SJSA1 (cell line): ENCODE measurements around the gene CCDC183. TPM values are rescaled to one million over a fixed set of nuclear protein-coding genes. Genes with fewer than 3 reads are reported as not detected.

Experiments used
- DNase-seq, 2 experiments: peaks; one replicate each; pipeline ENCODE4 v3.0.0-alpha.2; 2015 to 2020; ENCODE audit warnings: low spot score in 2 of 2, low read depth in 1 of 2
- H3K27ac ChIP-seq: fragments of 250-450 bp; sonication (Bioruptor Pico); 2 replicates; pipeline ENCODE4 v1.5.1; 2020; ENCODE audit warnings: mild to moderate bottlenecking, moderate library complexity
- H3K27me3 ChIP-seq: fragments of 250-450 bp; sonication (Bioruptor Pico); replicated peaks from 2 replicates; pipeline ENCODE4 v1.5.1; 2020; ENCODE audit warnings: mild to moderate bottlenecking, moderate library complexity
- H3K36me3 ChIP-seq: fragments of 250-450 bp; sonication (Bioruptor Pico); 2 replicates; pipeline ENCODE4 v1.5.1; 2020; ENCODE audit warnings: mild to moderate bottlenecking
- H3K4me1 ChIP-seq: fragments of 250-450 bp; sonication (Bioruptor Pico); replicated peaks from 2 replicates; pipeline ENCODE4 v1.6.1; 2021; ENCODE audit warnings: mild to moderate bottlenecking
- H3K4me3 ChIP-seq: fragments of 250-450 bp; sonication (Bioruptor Pico); 2 replicates; pipeline ENCODE4 v1.5.1; 2020; ENCODE audit warnings: mild to moderate bottlenecking
- H3K9me3 ChIP-seq: fragments of 250-450 bp; sonication (Bioruptor Pico); replicated peaks from 2 replicates; pipeline ENCODE4 v1.5.1; 2020; ENCODE audit warnings: mild to moderate bottlenecking
- total RNA-seq: library from RNA; depleted of rRNA; stranded (reverse); fragments of >200 nt; shearing (Covaris generic); gene quantifications from 2 replicates; pipeline ENCODE4 v1.2.3, GENCODE V29; 2014

The CCDC183 gene
- total RNA-seq, 1 experiment from 2014 or later, result 0.16 TPM

DNA sequence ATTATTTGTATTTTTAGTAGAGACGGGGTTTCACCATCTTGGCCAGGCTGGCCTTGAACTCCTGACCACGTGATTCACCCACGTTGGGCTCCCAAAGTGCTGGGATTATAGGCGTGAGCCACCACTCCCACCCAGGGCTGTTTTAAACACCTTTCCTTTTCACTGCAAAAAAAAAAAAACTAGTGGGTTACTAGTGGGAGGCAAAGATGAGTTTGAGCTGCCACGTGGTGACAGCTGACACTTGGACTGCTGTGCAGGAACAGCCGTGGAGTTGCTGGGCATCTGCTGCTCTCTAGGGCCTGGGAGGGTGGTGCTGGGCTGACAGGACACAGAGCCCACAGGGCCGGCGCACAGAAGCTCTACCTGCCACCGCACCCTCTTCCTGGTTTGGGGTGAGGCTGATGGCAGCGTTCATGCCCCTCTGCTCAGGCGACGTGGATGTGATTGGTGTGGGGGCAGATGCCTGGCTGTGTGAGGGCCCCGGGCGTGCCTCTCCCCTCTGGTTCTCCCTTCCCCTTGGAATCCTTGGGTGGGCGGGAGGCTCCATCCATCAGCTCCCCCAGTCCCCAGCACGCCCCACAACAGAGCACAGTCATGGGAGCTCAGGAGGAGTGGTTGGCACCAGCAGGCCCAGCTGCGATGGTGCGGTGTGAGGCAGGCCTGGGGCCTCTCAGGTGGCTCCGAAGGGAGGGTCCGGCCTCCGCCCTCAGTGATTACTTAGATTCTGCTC, 28.5 kb downstream of the CCDC183 start:
- peaks cover 46% of the 10 kb centered on the region for H3K36me3 ChIP-seq
- H3K27ac ChIP-seq, result no peak overlapping the region
- H3K9me3 ChIP-seq, result no peaks in the 10 kb centered on the region
- no peaks in the 10 kb centered on the region for H3K4me1 ChIP-seq
- H3K4me3 ChIP-seq, result no peak overlapping the region
- no peaks in the 10 kb centered on the region for H3K27me3 ChIP-seq
- DNase-seq, result no peak

DNA sequence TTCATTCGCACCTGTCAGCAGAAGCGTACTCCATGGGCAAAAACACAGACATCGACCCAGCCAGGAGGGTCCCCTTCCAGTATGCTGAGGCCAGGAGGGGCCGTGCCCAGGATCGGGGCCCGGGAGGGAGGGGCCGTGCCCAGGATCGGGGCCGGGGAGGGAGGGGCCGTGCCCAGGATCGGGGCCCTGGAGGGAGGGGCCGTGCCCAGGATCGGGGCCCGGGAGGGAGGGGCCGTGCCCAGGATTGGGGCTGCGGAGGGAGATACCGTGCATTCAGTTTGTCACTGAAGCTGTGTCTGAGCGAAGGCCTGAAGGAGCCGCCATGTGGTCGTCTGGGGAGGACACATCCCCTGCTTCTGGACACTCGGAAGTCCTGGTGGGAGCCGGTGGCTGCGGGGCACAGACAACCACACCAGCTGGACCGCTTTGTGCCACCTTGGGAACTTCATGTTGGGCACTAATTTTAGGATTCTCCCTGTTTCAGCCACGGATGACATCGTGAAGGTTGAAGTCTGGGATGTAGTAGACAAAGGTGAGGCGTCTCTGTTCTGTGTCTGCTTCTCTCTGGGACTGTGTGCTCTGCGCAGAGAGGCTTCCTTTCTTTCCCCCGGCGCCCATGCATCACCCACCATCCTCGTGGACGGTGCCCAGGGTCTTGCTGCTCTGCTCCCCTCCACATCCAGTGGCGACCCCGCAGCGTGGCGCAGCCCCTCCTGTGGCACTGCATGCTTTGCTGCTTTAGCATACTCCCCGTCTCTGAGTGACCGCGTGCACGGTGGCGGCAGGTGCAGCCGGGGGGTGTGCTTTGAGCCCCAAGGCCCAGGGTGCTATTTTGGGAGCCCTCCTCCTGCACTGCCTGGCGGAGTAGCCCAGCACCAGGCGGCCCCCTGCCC, 29.4 kb downstream of the CCDC183 start:
- H3K36me3 ChIP-seq, result peaks cover 55% of the 10 kb centered on the region
- H3K27me3 ChIP-seq, result no peaks in the 10 kb centered on the region
- no peak for DNase-seq
- H3K4me1 ChIP-seq, result no peaks in the 10 kb centered on the region
- H3K9me3 ChIP-seq, result no peaks in the 10 kb centered on the region
- H3K27ac ChIP-seq, result no peak overlapping the region
- H3K4me3 ChIP-seq, result no peak overlapping the region

DNA sequence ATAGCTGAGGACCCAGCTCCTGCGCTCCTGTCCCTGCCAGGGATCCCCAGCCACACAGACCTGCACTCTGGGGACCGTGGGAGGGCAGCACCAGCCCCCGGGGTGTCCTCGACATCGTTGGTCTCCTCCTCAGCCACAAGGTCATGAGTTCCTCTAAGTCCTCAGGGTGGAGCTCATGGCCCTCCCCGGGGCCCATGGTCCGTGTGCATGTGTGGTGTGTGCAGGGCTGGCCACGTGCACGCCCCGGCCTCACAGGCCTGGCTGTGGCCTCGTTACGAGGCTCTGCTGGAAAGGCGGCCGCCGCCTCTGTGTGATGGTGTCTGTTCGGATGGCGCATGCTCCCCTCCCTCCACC, 30.0 kb downstream of the CCDC183 start:
- H3K27ac ChIP-seq, result no peak overlapping the region
- no peaks in the 10 kb centered on the region for H3K27me3 ChIP-seq
- H3K9me3 ChIP-seq, result no peaks in the 10 kb centered on the region
- peaks cover 62% of the 10 kb centered on the region for H3K36me3 ChIP-seq
- H3K4me3 ChIP-seq, result no peak overlapping the region
- no peak for DNase-seq
- no peaks in the 10 kb centered on the region for H3K4me1 ChIP-seq

DNA sequence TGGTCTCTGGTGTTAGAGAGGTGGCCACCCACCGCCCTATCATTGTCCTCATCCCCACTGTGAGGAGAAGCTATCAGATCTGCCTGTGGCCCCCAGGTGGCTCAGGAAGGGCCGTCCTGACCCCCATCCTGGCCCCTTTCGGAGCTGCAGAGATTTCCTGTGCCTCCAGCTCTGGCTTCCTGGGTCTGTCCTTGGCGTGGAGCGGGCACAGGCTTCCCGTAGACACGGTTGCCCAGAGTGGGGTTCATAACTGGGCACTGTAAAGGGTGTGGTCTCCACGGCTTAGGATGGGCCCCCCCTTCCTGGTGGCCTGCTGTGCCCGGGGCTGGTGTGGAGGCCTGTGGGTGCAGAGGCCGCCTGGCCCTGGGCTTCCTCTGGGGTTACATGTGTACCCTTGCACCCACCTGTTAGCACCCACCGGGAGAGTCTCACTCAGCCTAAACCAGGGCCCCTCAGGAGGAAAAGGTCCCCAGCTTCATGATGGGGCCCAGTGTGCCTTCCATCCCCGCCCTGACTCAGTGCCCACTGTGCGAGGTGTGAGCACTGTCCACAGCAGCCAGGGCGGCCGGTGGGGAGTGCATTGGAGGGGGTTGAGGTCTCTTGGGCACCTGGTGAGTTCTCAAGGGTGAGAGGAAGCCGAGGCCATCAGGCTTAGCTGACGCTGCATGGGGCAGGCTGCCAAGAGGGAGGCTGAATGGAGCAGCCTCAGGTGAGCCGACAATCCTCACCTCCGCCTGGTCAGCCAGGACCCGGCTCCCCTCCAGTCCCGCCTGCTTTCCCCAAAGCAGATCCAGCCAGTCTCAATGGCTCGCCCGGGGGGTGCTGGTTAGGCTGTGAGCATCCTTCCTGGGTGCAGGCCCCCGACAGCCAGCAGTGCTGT, 30.8 kb downstream of the CCDC183 start:
- H3K27ac ChIP-seq, result no peak overlapping the region
- peaks cover 69% of the 10 kb centered on the region for H3K36me3 ChIP-seq
- no peak for DNase-seq

DNA sequence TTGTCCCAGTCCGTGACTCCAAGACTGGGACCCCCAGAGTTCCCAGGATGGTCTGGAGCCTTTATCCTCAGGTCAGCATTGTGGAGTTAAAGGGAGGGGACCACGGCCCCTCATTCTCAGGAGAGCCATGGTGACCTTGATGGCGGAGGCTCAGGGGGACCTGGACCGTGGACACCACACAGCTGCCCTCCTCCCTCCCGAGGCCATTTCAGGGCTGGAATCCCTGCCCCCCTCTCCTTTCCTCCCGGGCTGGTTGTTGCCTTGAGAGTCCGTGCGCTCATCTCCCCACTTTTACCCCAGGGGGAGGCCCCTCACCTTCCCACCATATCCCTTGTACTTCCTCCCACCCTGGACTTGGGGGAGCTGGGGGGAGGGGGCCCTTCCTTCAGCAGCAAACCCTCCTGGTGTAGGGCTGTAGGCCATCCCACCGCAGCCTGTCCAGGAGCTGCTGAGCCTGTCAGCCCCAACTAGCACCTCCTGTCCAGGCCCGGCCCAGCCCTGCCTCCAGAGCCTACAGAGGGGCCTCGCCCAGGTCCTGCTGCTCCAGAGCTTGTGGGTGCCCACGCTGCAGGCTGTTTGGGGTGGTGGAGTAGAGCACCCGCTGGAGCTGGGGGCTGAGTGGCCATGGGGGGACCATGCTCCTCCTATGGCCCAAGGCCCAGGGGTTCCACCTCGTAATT, 31.8 kb downstream of the CCDC183 start:
- Histone ChIP-seq H3K36me3 (peaks cover 77% of the 10 kb centered on the region), H3K27ac (no peak overlapping the region), H3K4me3 (no peak overlapping the region), H3K27me3 (no peaks in the 10 kb centered on the region), H3K4me1 (no peaks in the 10 kb centered on the region), H3K9me3 (no peaks in the 10 kb centered on the region)
- DNase-seq, result no peak

More for the DNA sequence above, 30.8 kb downstream of the CCDC183 start:
- Histone ChIP-seq H3K4me3 (no peak overlapping the region), H3K27me3 (no peaks in the 10 kb centered on the region), H3K4me1 (no peaks in the 10 kb centered on the region), H3K9me3 (no peaks in the 10 kb centered on the region)

DNA sequence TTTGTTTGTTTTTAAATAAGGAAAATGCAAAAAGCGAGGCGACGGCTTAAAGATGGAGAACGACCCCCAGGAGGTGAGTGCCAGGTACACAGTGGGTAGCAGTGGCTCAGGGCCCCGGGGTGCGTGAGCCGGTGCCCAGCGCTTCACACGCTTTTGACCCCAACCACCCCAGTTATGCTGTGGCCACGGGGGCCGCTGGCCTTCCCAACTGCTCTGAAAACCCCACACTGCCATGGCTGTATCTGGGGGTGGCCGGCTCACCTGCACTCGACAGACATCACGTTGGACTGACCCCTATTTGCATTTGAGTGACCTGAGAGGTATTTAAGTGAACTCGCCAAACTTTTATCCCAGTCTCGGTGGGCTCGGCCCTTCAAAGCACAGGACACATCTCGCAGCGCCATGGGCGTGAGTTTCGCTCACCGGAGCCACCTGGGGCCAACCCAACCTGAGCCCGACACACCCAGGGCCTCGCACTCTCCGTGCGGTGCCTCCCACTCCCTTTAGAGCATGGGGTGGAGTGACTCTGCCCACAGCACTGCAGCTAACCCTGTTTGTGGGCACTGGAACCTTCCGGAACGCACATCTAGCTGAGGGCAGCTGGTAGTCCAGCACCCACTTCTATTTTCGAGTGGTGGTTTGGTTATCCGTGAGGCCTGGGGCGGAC, 32.5 kb downstream of the CCDC183 start:
- Histone ChIP-seq H3K9me3 (no peaks in the 10 kb centered on the region), H3K27ac (no peak overlapping the region), H3K27me3 (no peaks in the 10 kb centered on the region), H3K4me3 (no peak overlapping the region), H3K4me1 (no peaks in the 10 kb centered on the region), H3K36me3 (peaks cover 74% of the 10 kb centered on the region)
- no peak for DNase-seq

DNA sequence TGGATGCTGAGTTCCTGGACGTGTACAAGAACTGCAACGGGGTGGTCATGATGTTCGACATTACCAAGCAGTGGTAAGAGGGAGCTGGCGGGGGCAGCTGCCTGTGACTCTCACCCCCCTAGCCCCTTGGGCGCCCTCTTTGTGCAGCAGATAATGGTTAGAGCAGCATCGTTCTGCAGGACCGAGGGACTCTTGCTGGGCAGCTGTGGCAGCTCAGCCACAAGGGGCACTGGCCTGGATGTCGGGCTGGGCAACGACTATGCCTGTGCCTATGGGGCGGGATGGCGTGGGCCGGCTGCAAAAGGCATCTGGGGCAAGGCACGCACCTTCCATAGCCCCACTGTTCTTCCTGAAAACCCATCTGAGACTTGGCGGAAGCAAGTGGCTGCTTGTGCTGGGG, 33.3 kb downstream of the CCDC183 start:
- H3K36me3 ChIP-seq, result peaks cover 72% of the 10 kb centered on the region
- H3K9me3 ChIP-seq, result no peaks in the 10 kb centered on the region
- no peak overlapping the region for H3K27ac ChIP-seq
- no peaks in the 10 kb centered on the region for H3K4me1 ChIP-seq
- no peak overlapping the region for H3K4me3 ChIP-seq
- H3K27me3 ChIP-seq, result no peaks in the 10 kb centered on the region
- DNase-seq, result no peak

DNA sequence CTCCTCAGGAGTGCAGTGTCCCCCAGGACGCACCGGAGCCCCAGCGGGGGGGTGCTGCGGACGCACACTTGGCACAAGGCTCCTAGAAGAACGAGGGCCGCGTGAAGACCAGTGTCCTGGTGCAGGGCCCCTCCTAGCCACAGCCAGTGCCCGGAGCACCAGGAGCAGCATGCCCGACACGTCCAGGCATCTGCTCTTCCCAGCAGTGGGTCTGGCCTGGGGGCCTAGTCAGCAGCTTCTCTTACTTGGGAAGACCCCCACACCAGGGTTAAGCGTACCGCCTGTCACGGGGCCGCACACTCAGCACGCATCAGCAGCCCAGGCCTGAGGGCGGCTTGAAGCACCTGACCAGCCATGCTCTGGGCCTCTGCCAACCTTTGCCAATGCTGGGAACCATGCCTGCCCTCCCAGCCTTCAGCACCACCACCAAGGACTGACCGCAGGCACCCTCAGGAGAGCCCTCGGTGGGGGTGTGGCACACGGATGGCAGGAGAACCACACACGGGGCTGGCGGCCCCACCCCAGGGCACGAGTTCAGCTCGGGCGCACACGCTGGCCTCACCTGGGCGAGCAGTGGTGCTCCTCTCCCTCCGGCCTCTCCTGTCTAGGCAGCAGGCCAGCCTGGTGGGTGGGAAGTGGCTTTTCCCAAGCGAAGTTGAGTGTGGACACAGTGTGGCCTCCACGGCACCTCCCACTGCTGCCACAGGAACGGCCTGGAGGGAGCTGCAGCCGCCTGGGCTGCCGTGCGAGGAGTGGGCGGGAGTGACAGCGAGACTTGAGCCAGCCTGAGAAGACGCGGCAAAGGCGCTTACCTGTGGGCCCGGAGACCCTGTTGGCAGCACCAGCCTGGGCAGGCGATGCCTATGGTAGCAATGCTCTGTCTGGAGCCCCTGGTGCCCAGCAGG, 34.1 kb downstream of the CCDC183 start:
- H3K9me3 ChIP-seq, result no peaks in the 10 kb centered on the region
- H3K27ac ChIP-seq, result no peak overlapping the region
- H3K27me3 ChIP-seq, result no peaks in the 10 kb centered on the region
- no peak for DNase-seq
- H3K4me1 ChIP-seq, result no peaks in the 10 kb centered on the region
- peaks cover 68% of the 10 kb centered on the region for H3K36me3 ChIP-seq
- H3K4me3 ChIP-seq, result no peak overlapping the region

DNA sequence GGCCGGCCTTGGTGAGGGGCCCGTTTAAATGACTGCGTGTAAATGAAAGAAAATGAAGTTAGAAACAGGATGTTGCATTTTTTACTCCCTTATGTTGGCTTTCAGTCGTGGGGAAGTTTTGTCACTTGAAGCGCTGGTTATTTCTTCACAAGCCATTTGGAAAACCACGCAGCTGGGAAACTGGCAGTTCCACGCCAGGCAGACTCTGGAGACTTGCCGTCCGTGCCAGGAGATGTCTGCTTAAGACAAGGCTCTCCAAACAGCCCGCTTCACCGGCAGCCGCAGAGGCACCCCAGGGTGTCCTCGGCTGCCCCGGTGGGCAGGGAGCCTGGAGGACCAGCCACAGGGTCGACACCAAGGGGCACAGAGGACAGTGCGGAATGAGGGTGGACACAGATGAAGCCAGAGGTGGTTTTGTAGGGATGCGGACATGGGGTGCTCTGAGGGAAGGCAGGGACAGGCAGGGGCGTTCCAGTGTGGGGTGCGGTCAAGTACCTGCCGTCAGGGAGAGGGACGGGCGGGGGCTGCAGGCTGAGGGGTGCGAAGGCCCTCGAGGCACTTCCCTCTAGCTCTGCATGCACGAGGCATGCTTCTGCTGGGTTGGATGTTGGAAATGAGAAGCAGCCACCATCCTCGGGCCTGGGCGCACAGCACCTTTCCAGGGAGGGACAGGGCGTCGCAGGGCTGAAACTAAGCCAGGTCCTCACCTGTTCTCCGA, 35.0 kb downstream of the CCDC183 start:
- Histone ChIP-seq H3K36me3 (peaks cover 65% of the 10 kb centered on the region), H3K4me3 (no peak overlapping the region)
- no peak for DNase-seq

DNA sequence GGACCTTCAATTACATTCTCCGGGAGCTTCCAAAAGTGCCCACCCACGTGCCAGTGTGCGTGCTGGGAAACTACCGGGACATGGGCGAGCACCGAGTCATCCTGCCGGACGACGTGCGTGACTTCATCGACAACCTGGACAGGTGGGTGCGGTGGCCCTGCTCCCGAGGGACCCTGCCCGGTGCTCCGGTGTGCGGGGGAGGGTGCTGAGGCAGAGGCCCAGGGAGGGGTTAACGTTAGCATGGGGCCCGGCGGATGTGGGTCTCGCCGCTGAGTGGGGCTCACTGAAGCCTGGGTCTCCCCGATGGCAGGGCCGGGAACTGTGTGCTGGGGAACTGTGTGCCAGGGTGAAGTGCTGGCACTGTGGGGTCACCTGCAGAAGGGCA, 35.6 kb downstream of the CCDC183 start:
- H3K4me3 ChIP-seq, result no peak overlapping the region
- H3K9me3 ChIP-seq, result no peaks in the 10 kb centered on the region
- DNase-seq, result no peak
- peaks cover 67% of the 10 kb centered on the region for H3K36me3 ChIP-seq
- H3K27ac ChIP-seq, result no peak overlapping the region
- no peaks in the 10 kb centered on the region for H3K27me3 ChIP-seq
- H3K4me1 ChIP-seq, result no peaks in the 10 kb centered on the region

More for the DNA sequence above, 35.0 kb downstream of the CCDC183 start:
- H3K27me3 ChIP-seq, result no peaks in the 10 kb centered on the region
- no peaks in the 10 kb centered on the region for H3K4me1 ChIP-seq
- H3K27ac ChIP-seq, result no peak overlapping the region
- H3K9me3 ChIP-seq, result no peaks in the 10 kb centered on the region

DNA sequence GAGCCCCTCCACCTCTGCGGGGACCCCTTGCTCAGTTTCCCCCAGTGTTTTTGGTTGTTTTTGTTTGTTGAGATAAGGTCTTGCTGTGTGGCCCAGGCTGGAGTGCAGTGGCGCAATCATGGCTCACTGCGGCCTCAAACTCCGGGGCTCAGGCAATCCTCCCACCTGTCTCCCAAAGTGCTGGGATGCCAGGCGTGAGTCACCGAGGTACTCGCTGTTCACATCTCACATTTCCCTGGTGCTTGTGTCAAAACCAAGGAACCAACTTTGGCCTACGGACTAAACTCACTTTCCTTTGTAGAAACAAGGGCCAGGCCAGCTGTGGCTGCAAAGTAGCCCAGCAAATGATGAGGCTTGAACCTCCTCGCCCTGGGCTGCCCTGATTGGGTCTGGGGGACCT, 36.4 kb downstream of the CCDC183 start:
- H3K27me3 ChIP-seq, result no peaks in the 10 kb centered on the region
- H3K4me3 ChIP-seq, result no peak overlapping the region
- DNase-seq, result no peak
- no peaks in the 10 kb centered on the region for H3K4me1 ChIP-seq
- H3K27ac ChIP-seq, result no peak overlapping the region
- H3K9me3 ChIP-seq, result no peaks in the 10 kb centered on the region
- peaks cover 62% of the 10 kb centered on the region for H3K36me3 ChIP-seq
